Right cardiac atrium (tissue), 5 donors: ENCODE measurements around the gene MYBPH. TPM values are rescaled to one million over a fixed set of nuclear protein-coding genes. Genes with fewer than 3 reads are reported as not detected.

Experiments
- ATAC-seq, 2 donors: fragments of 200-7000 bp; cut with Tn5 transposase; one replicate each; pipeline versions ENCODE4 v1.8.0 to v1.9.1; 2020; ENCODE audit warnings: moderate library complexity in 2 of 2, mild to moderate bottlenecking in 1 of 2
- DNase-seq, 3 donors: peaks; one replicate each; pipeline ENCODE4 v3.0.0-alpha.2; 2020
- H3K27ac ChIP-seq: one replicate; pipeline ENCODE4 v1.5.1; 2013; ENCODE audit warnings: mild to moderate bottlenecking, low read length, control low read depth, moderate library complexity
- H3K27me3 ChIP-seq: one replicate; pipeline ENCODE4 v1.6.1; 2013; ENCODE audit not compliant: control insufficient read depth, insufficient read depth
- H3K4me1 ChIP-seq: one replicate; pipeline ENCODE4 v1.6.1; 2013; ENCODE audit warnings: low read length; ENCODE audit not compliant: control insufficient read depth, insufficient read depth
- H3K4me3 ChIP-seq: one replicate; pipeline ENCODE4 v1.5.1; 2013; ENCODE audit warnings: low read length, control low read depth
- H3K9me3 ChIP-seq: one replicate; pipeline ENCODE4 v1.6.1; 2013; ENCODE audit warnings: low read length; ENCODE audit not compliant: control insufficient read depth
- WGBS: extraction: QIAGEN DNeasy Blood & Tissue Kit; methylation state at CpG from one replicate; pipeline ENCODE4 v1.1.7; 2013; 5-methylcytosine and 5-hydroxymethylcytosine counted together
- intact Hi-C, 4 donors: fragments of 100-400 bp; cut with DNase I; formaldehyde crosslinking; loops; one replicate each; pipeline versions ENCODE4 v1.11.0 to v1.14.0; 2022 to 2023
- polyA plus RNA-seq: library from polyadenylated mRNA; stranded (reverse); fragments of 200-250 nt; gene quantifications from one replicate; pipeline ENCODE4 v1.2.3, GENCODE V29; 2013
- total RNA-seq, 4 donors: library from RNA; stranded (reverse); fragmentation: NEBNext Ultra II Directional; extraction: Animal tissue kit (Norgen Biotek cat#: 25700); gene quantifications; one replicate each; pipeline ENCODE4 v1.2.1, GENCODE V29; 2021
- donor health status: healthy with polysubstance abuse.
- donor health status: DM: no; HTN: yes; CAD: no.
- donor health status: DM: no; HTN: no; CAD: no.
- donor health status: DM: no; HTN: yes; CAD: no; lungs with severe emphysema.
- donor health status: DM: yes; HTN: yes; CAD: no.

Gene MYBPH
- total and polyA plus RNA-seq, 5 donors: 0.07 TPM; not detected in 4

GRCh38 chr1:203145321-203146041 lies 30.1 kb downstream of the MYBPH start:
- Histone ChIP-seq H3K4me1 (peaks cover 7% of the 10 kb centered on the region), H3K27ac (no peak overlapping the region), H3K9me3 (no peaks in the 10 kb centered on the region), H3K27me3 (no peaks in the 10 kb centered on the region), H3K4me3 (no peak overlapping the region)
- DNase-seq (peak in 1 of 3 donors; percentile 25), ATAC-seq (no peak)
- WGBS: 89% methylated on average over 13 of the region's 13 CpGs
- intact Hi-C loops: no loop called here

GRCh38 chr1:203144661-203145060 lies 31.0 kb downstream of the MYBPH start:
- no peaks in the 10 kb centered on the region for H3K27me3 ChIP-seq
- H3K27ac ChIP-seq: no peak overlapping the region
- no peak overlapping the region for H3K4me3 ChIP-seq
- ATAC-seq (peak in 1 of 2 donors; percentile 17), DNase-seq (no peak)
- 40% methylated on average over 6 of the region's 6 CpGs for WGBS
- H3K9me3 ChIP-seq: no peaks in the 10 kb centered on the region
- H3K4me1 ChIP-seq: peaks cover 11% of the 10 kb centered on the region
- intact Hi-C loops: no loop called here

GRCh38 chr1:203143641-203144040 lies 32.0 kb downstream of the MYBPH start:
- no peak overlapping the region for H3K27ac ChIP-seq
- H3K27me3 ChIP-seq: no peaks in the 10 kb centered on the region
- no peaks in the 10 kb centered on the region for H3K9me3 ChIP-seq
- ATAC-seq (peak; percentile 56 to 66), DNase-seq (peak; percentile 38 to 73 (median 68))
- H3K4me3 ChIP-seq: no peak overlapping the region
- 46% methylated on average over 11 of the region's 11 CpGs for WGBS
- intact Hi-C loops: no loop called here
- peaks cover 11% of the 10 kb centered on the region for H3K4me1 ChIP-seq

GRCh38 chr1:203142684-203143408 lies 32.8 kb downstream of the MYBPH start:
- no peaks in the 10 kb centered on the region for H3K27me3 ChIP-seq
- peaks cover 11% of the 10 kb centered on the region for H3K4me1 ChIP-seq
- WGBS: 83% methylated on average over 5 of the region's 5 CpGs
- DNase-seq (no peak), ATAC-seq (no peak)
- intact Hi-C loops: no loop called here
- no peak overlapping the region for H3K27ac ChIP-seq
- H3K4me3 ChIP-seq: no peak overlapping the region
- H3K9me3 ChIP-seq: no peaks in the 10 kb centered on the region

- peaks cover 11% of the 10 kb centered on the region for H3K4me1 ChIP-seq
Measured at GRCh38 chr1:203142124-203142523, 33.5 kb downstream of the MYBPH start.

GRCh38 chr1:203140743-203141520 lies 34.7 kb downstream of the MYBPH start:
- H3K4me1 ChIP-seq: peaks cover 11% of the 10 kb centered on the region
- intact Hi-C loops: no loop called here
- ATAC-seq (peak; percentile 39 to 67), DNase-seq (no peak)
- H3K27me3 ChIP-seq: no peaks in the 10 kb centered on the region
- no peak overlapping the region for H3K27ac ChIP-seq
- no peak overlapping the region for H3K4me3 ChIP-seq
- WGBS: 46% methylated on average over 5 of the region's 5 CpGs
- H3K9me3 ChIP-seq: no peaks in the 10 kb centered on the region

More at GRCh38 chr1:203142124-203142523, 33.5 kb downstream of the MYBPH start:
- DNase-seq: no peak
- ATAC-seq: no peak
- no peak overlapping the region for H3K27ac ChIP-seq
- no peak overlapping the region for H3K4me3 ChIP-seq
- intact Hi-C loops: no loop called here
- H3K27me3 ChIP-seq: no peaks in the 10 kb centered on the region
- no peaks in the 10 kb centered on the region for H3K9me3 ChIP-seq
- 89% methylated on average over 6 of the region's 6 CpGs for WGBS

GRCh38 chr1:203139976-203140475 lies 35.6 kb downstream of the MYBPH start:
- no peaks in the 10 kb centered on the region for H3K9me3 ChIP-seq
- no peaks in the 10 kb centered on the region for H3K27me3 ChIP-seq
- no peak overlapping the region for H3K4me3 ChIP-seq
- WGBS: 79% methylated on average over 8 of the region's 8 CpGs
- ATAC-seq (no peak), DNase-seq (no peak)
- peaks cover 10% of the 10 kb centered on the region for H3K4me1 ChIP-seq
- H3K27ac ChIP-seq: no peak overlapping the region
- intact Hi-C loops: no loop called here

- Histone ChIP-seq H3K4me1 (peaks cover 12% of the 10 kb centered on the region), H3K27me3 (no peaks in the 10 kb centered on the region), H3K4me3 (no peak overlapping the region), H3K9me3 (no peaks in the 10 kb centered on the region), H3K27ac (no peak overlapping the region)
- intact Hi-C loops: no loop called here
- no peak for ATAC-seq
- 87% methylated on average over 3 of the region's 3 CpGs for WGBS
- DNase-seq: no peak
Measured at GRCh38 chr1:203138066-203138465, 37.6 kb downstream of the MYBPH start.

GRCh38 chr1:203137324-203137723 lies 38.3 kb downstream of the MYBPH start:
- WGBS: 88% methylated on average over 4 of the region's 4 CpGs

GRCh38 chr1:203136409-203137042 lies 39.1 kb downstream of the MYBPH start:
- Histone ChIP-seq H3K4me3 (no peak overlapping the region), H3K9me3 (no peaks in the 10 kb centered on the region), H3K27me3 (no peaks in the 10 kb centered on the region), H3K27ac (no peak overlapping the region), H3K4me1 (peaks cover 14% of the 10 kb centered on the region)
- no peak for ATAC-seq
- WGBS: 90% methylated on average over 1 of the region's 1 CpG
- no peak for DNase-seq
- intact Hi-C loops: no loop called here

More at GRCh38 chr1:203137324-203137723, 38.3 kb downstream of the MYBPH start:
- Histone ChIP-seq H3K4me3 (no peak overlapping the region), H3K27ac (no peak overlapping the region), H3K27me3 (no peaks in the 10 kb centered on the region), H3K4me1 (peaks cover 12% of the 10 kb centered on the region), H3K9me3 (no peaks in the 10 kb centered on the region)
- ATAC-seq (no peak), DNase-seq (no peak)
- intact Hi-C loops: no loop called here
